T-helper 1 cell treated with Interleukin-12 subunit alpha and Interleukin-12 subunit beta and Interleukin-4 antibody, amounts not matched to agents 30 ng/mL and 1 ng/mL, for 36 hours (primary cell): ENCODE data around the gene CTTN. TPM values are rescaled to one million over a fixed set of nuclear protein-coding genes. Genes with fewer than 3 reads are reported as not detected.

Experiments
- intact Hi-C: fragments of 100-400 bp; cut with micrococcal nuclease; formaldehyde crosslinking; loops from one replicate; pipeline ENCODE4 v1.15.1; 2024
- total RNA-seq: library from RNA; stranded (reverse); gene quantifications from 2 replicates; pipeline ENCODE4 v1.2.3, GENCODE V29; 2022

The CTTN gene
- 2.2 and 3.1 TPM in 2 replicates for total RNA-seq

DNA sequence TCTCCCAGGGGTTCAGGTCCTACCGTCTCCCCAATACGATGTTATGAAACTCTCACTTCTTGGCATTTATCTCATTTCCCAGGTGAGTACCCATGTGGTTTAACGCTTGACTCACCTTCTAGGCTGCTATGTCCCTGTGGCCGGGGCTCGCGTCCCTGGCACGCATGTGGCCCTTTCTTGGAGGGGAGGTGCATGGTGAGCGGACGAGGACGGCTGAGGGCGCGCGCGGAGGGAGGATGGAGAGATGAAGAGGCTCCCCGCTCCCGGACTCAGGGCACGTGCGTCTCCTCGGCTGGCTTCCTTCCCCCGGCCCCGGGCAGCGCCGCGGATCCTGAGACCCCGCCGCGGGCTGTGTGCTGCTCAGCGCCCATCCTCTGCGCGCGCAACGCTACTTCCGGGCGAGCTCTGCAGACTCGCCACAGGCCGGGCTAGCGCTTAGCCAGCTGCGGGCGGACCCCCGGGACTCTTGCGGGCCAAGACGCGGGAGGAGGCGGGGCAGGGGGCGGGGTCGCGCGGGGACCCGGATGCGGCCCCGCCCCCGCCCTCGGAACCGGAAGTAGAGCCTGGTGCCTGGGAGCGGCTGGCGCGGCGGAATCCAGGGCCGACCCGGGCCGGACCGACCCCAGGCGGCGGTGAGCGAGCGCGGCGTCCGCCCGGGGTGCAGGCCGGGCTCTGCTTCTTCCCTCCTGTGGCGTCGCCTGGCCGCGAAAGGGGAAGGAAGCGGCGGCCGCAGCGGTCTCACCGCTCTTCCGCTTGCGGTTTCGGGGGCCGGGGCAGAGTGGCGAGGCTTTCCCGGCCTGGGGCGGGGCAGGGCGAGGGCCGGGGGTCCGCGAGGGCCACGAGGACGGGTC, at the start of gene CTTN:
CTTN (plus strand) TSS at position 547 of the 851 bp plus-strand sequence. CDS start 8,769 bp downstream, outside the sequence.
- intact Hi-C loops, result loop anchor here (1.0 to 2.0 kb wide), 3 partner anchors 33 to 193 kb away; partner anchors contain the start of gene PPFIA1

- intact Hi-C loops, result no loop called here
Observed at GRCh38 chr11:70348608-70349007, 49.7 kb upstream of the CTTN start.

GRCh38 chr11:70351646-70352045, 46.7 kb upstream of the CTTN start:
- intact Hi-C loops, result no loop called here

GRCh38 chr11:70352100-70352499, 46.2 kb upstream of the CTTN start:
- intact Hi-C loops, result no loop called here

- intact Hi-C loops, result no loop called here
Observed at GRCh38 chr11:70352601-70353000, 45.7 kb upstream of the CTTN start.

DNA sequence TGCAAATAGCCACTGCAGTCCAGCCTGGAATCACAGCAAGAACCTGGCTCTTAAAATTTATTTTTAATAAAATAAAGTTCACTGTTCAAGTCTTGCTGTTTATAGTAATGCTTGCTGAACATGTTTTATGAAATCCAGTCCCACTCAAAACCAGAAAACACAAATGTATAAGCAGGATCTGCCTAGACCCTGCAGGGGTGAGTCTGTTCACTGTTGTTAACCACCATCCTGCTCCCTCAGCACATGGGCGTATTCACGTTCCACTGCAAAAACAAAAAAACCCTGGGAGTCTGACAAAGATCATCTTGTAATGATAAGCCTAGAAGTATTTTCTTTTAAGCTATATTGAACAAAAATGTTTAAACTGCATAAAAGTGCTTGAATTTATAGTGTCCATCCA, 45.0 kb upstream of the CTTN start:
- intact Hi-C loops, result no loop called here

DNA sequence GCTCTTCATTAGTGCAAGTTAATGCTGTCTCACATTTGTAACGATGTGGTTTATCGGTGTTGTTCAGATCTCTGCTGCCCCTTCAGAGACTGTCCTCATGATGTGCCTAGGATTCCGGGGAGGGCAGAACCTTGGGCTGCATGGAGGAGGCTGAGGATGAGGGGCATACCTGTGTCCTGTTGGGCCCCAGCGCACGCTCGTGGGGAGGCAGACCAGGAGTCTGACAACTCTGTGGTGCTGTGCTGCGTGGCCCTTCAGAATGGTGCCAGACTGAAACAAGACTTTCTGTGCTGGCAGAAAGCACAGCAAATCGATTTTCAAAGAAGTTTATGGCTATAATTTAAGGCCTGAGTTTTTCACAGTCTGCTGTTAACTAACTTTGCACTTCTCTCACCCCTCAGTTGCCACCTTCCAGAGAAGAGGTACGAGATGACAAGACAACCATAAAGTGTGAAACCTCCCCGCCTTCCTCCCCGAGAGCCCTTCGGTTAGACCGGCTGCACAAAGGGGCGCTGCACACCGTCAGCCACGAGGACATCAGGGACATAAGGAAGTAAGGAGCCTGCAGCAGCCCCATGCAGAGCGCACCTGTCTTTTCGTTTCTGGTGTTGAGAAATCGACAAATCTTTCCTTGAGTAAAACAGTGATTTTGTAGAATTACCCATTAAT, 44.3 kb upstream of the CTTN start:
- intact Hi-C loops, result no loop called here

DNA sequence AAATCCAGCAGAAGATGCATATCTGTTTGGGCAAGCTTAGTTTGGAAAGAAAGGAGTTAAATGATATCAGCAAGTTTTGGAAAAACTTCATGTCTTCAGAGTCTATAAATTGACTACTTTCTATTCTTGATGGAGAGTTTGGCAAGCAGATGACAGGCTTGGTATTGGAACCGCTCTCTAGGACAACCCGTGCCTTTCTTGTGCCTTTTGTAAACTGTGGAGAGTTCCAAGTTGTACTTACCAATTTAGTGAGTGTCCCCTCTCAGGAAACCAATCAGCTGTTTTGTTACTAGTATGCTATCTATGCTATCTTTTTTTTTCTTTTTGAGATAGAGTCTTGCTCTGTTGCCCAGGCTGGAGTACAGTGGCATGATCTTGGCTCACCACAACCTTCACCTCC, 43.7 kb upstream of the CTTN start:
- intact Hi-C loops, result no loop called here

GRCh38 chr11:70358753-70359152, 39.6 kb upstream of the CTTN start:
- intact Hi-C loops, result no loop called here

- intact Hi-C loops, result no loop called here
Observed at GRCh38 chr11:70359451-70360205, 38.7 kb upstream of the CTTN start.

DNA sequence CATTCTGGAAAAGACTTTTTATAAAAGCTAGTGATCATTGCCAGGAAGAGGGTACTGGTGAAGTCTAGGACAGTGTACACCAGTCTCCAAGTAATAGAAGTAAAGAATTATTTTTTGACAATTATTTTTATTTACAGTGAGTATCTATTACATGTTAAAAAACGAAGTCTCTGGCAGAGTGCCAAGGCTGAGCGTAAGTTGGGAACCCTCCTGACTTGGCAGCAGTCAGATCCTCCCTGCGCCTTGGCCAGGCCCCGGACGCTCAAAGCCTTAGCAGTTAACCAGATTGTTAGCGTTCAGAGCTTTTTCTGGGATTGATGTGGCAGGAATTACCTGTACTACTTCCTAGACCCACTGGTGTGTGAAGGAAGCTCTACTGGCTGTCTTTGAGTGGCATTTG, 38.1 kb upstream of the CTTN start:
- intact Hi-C loops, result no loop called here

DNA sequence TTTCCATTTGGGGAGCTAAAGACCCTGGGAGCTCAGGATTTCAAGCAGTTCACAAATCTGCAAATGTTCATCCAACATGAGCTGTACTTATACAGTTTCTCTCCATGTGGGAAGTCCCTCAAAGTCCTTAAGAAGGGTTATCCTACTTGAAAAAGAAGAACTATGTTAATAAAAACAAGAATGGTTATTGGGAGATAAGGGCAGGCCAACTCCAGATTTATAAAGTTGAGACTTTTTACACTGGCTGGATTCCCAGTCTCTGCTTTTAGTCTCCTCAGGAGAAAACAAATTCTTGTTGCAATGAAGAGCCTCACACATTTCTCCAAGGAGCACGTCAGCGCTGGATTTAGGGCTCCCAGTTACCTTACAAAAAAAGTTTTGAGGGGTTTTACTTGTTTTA, 34.2 kb upstream of the CTTN start:
- intact Hi-C loops, result loop anchor here (2.0 kb wide), 1 partner anchor 159 kb away; no protein-coding TSS in a partner anchor

DNA sequence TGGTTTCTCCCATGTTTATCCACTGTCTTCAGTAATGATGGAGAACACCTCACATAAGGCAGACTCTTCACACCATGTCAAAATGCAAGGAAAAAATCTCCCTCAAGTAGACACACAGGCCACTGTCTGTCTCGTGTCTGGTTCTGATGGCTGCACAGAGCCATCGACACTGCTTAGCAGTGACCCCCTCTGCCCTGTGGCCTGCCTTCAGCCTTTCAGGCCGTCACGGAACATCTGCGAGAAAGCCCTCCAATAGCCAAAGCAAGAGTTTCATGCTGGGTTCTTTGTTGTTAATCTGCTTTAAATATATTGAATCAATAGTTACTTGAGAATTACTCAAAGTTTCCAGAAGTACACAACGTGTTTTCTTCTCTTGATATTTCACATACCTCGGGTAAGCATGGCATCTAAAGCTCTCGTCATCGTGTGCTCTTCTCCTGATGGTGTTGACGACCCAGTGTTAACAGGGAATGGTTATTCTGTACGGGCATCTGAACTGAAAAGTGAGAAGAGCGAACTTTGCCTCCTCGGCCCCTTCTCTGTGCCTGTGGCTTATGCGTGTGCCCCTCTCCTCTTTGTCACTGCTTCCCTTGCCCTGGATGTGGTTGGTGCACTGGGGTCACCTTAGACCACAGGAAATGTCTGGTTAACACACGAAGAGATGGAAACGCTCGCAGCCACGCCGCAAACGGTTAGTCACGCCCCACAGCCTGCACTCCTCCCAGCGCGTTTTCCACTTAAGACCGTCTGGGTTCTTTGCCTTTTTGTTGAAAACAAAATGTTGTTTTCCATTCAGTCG, 33.4 kb upstream of the CTTN start:
- intact Hi-C loops, result loop anchor here (1.0 to 2.0 kb wide), 2 partner anchors 33 to 160 kb away; partner anchors contain the start of gene CTTN

DNA sequence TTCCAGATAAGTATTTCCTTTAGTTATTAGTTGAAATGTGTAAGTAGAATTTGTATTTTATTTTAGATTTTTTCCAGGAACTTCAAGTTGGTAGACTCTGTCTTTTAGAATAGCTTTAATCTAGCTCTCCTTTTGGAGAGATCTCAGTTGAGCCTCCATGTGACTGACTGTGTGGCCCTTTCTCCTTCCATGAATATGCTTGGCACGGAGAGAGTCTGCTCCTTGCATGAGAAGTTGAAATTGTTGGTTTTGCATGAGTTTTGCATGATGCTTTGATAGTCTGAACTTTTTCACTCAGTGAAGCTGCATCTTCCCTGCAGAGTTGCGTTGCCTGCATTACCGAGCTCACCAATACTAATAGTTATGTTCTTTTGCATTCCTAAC, 32.8 kb upstream of the CTTN start:
- intact Hi-C loops, result loop anchor here (1.0 to 2.0 kb wide), 2 partner anchors 33 to 161 kb away; partner anchors contain the start of gene CTTN

DNA sequence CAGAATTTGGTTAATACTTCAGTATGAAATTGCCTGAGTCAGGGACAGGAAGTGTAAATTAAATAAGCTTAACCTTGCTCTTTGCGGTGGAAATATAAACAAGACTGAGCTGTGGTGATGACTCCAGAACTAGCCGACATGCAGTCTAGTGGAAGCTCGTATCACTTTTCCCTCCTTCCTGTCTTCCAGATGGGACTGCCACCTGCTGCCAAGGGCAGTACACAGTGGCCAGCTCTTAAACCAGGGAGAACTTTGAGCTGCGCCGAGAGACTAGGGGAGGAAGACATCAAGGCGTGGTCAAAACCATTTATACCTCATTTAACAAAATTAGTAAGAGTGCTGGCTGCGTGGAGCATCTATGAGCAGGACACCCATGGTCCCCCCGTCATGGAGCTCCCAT, 31.3 kb upstream of the CTTN start:
- intact Hi-C loops, result no loop called here

- intact Hi-C loops, result no loop called here
Observed at GRCh38 chr11:70368961-70369360, 29.4 kb upstream of the CTTN start.

- intact Hi-C loops, result no loop called here
Observed at GRCh38 chr11:70371241-70371640, 27.1 kb upstream of the CTTN start.

DNA sequence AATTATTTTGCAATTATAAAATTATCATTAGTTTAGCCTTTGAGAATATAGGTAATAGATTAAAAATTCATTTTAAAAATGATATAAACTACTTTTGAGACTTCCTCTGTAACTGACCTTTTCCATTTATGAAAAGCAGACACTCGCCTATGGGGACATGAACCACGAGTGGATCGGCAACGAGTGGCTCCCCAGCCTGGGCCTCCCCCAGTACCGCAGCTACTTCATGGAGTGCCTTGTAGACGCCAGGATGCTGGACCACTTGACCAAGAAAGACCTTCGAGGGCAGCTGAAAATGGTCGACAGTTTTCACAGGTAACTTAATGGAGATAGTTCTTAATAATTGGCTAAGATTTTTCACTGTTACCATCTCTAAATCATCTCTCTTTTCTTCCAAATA, 26.3 kb upstream of the CTTN start:
- intact Hi-C loops, result no loop called here

DNA sequence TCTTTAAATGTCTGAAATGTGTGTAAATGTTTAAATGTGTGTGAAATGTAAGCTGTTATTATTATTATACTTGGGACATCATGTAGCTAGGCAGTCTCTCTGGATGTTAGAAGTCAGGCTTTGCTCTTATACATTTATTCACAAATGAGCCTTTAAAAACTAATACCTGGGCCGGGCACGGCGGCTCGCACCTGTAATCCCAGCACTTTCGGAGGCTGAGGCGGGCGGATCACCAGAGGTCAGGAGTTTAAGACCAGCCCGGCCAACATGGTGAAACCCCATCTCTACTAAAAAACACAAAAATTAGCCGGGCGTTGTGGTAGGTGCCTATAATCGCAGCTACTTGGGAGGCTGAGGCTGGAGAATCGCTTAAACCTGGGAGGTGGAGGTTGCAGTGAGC, 21.7 kb upstream of the CTTN start:
- intact Hi-C loops, result no loop called here

DNA sequence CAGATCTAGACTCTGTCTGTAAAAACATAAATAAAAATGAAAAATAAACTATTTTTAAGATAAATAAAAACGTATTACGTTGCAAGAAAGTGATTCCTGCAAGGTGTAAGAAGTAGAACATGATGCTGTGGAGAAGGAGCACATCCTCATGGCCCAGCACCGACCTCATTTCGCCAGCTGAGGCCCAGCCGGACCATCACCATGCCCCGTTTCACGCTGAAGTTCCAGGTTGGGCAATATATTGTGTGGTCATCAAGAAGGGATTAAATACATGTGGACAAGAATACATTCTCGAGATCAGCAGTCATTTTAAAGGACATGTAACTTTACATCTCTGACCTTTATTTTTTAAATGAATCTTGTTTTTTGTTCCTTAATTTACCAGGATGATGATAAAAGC, 20.7 kb upstream of the CTTN start:
- intact Hi-C loops, result no loop called here
